AG09319 (cell line): ENCODE data around the gene EHHADH.

Experiments used
- DNase-seq: peaks from one replicate; pipeline ENCODE4 v3.0.0-alpha.2; 2010; ENCODE audit warnings: low read depth; ENCODE audit errors: extremely low read depth
- CTCF ChIP-seq: IDR thresholded peaks from 2 replicates; pipeline ENCODE4 v1.5.1; 2011; ENCODE audit warnings: low read depth, mild to moderate bottlenecking, inconsistent platforms, low read length, moderate library complexity

Gene EHHADH

GRCh38 chr3:185153861-185154629 lies 99.8 kb downstream of the EHHADH start:
- DNase-seq, result no peak
- no peak for TF ChIP-seq CTCF

GRCh38 chr3:185153171-185153771 lies 100.6 kb downstream of the EHHADH start:
- DNase-seq, result no peak
- no peak for TF ChIP-seq CTCF

- no peak for TF ChIP-seq CTCF
- no peak for DNase-seq
These were observed 101.3 kb downstream of the EHHADH start, which contains the start of gene C3orf70 for GRCh38 chr3:185152410-185153170. C3orf70 (minus strand) TSS chr3:185153060; CDS start chr3:185152823, 237 bp downstream.

- TF ChIP-seq CTCF, result no peak
- no peak for DNase-seq
These were observed 101.9 kb downstream of the EHHADH start for GRCh38 chr3:185151964-185152409.

- TF ChIP-seq CTCF, result no peak
- DNase-seq, result no peak
These were observed 102.5 kb downstream of the EHHADH start for GRCh38 chr3:185151101-185151963.

- TF ChIP-seq CTCF, result no peak
- no peak for DNase-seq
These were observed 103.3 kb downstream of the EHHADH start for GRCh38 chr3:185150561-185150960.
